B cell (primary cell): ENCODE data around the gene TRMT2A. TPM values are rescaled to one million over a fixed set of nuclear protein-coding genes. Genes with fewer than 3 reads are reported as not detected.

Source experiments
- ATAC-seq: fragments of 200-7000 bp; cut with Tn5 transposase; one replicate; pipeline ENCODE4 v1.10.0; 2021; ENCODE audit warnings: low read depth, mild to moderate bottlenecking, moderate number of reproducible peaks, moderate library complexity
- CTCF ChIA-PET: fragments of 350-600 bp; sonication (Branson Sonifier 250); formaldehyde crosslinking; loops from one replicate; lab custom pipeline; 2021; ENCODE audit warnings: antibody characterized with exemption, inconsistent platforms; lab: Charles Lee
- POLR2A ChIA-PET: fragments of 350-600 bp; sonication (Branson Sonifier 250); formaldehyde crosslinking; loops from one replicate; lab custom pipeline; 2021; ENCODE audit warnings: antibody characterized with exemption; lab: Charles Lee
- DNase-seq: peaks from one replicate; pipeline ENCODE4 v3.0.0; 2013
- H2AFZ ChIP-seq: 2 replicates; pipeline ENCODE4 v1.6.1; 2012; ENCODE audit warnings: mild to moderate bottlenecking, low read depth, low read length; ENCODE audit not compliant: insufficient read depth, poor library complexity, severe bottlenecking
- H3K27ac ChIP-seq, 2 donors: 1 replicate in 1 of 2; 2 replicates in 1 of 2; pipeline ENCODE4 v1.5.1; 2012 to 2013; ENCODE audit warnings: low read length in 2 of 2, mild to moderate bottlenecking in 2 of 2, moderate library complexity in 1 of 2
- H3K27me3 ChIP-seq, 4 experiments: fragments of 200-600 bp in 1 of 4; sonication (generic) in 1 of 4; replicated peaks in 1 of 4; 1 replicate in 2 of 4; 2 replicates in 2 of 4; pipeline versions ENCODE4 v1.6.1 to v1.7.0; 2013 to 2016; ENCODE audit warnings: low read length in 3 of 4, mild to moderate bottlenecking in 2 of 4, mixed read lengths in 1 of 4, moderate library complexity in 1 of 4; ENCODE audit not compliant: insufficient read depth in 4 of 4, control insufficient read depth in 3 of 4; ENCODE audit errors: control extremely low read depth in 1 of 4
- H3K36me3 ChIP-seq, 2 experiments: replicated peaks in 1 of 2; 1 replicate in 1 of 2; 2 replicates in 1 of 2; pipeline versions ENCODE4 v1.6.1 to v1.7.1; 2013; ENCODE audit warnings: low read length in 1 of 2; ENCODE audit not compliant: insufficient read depth in 2 of 2, control insufficient read depth in 1 of 2; ENCODE audit errors: control extremely low read depth in 1 of 2, extremely low read depth in 1 of 2
- H3K4me1 ChIP-seq, 2 donors: fragments of 200-600 bp in 1 of 2; sonication (generic) in 1 of 2; 1 replicate in 1 of 2; 2 replicates in 1 of 2; pipeline versions ENCODE4 v1.5.1 to v1.6.1; 2013 to 2017; ENCODE audit warnings: low read length in 2 of 2; ENCODE audit not compliant: control insufficient read depth in 2 of 2, insufficient read depth in 2 of 2
- H3K4me2 ChIP-seq: replicated peaks from 2 replicates; pipeline ENCODE3; 2012; ENCODE audit warnings: mild to moderate bottlenecking, low read depth, low read length; ENCODE audit not compliant: poor library complexity, severe bottlenecking
- H3K4me3 ChIP-seq, 5 experiments: fragments of 200-600 bp in 1 of 5; sonication (generic) in 1 of 5; 1 replicate in 3 of 5; 2 replicates in 2 of 5; pipeline versions ENCODE4 v1.5.1 to v1.7.0; 2011 to 2016; ENCODE audit warnings: low read length in 4 of 5, mild to moderate bottlenecking in 4 of 5, low read depth in 2 of 5, control low read depth in 1 of 5, moderate library complexity in 1 of 5; ENCODE audit not compliant: insufficient read depth in 1 of 5; ENCODE audit errors: control extremely low read depth in 1 of 5, extremely low read depth in 1 of 5
- H3K79me2 ChIP-seq: fragments of 200-600 bp; sonication (generic); one replicate; pipeline ENCODE4 v1.6.0; 2016; ENCODE audit warnings: low read length; ENCODE audit not compliant: control insufficient read depth, insufficient read depth
- H3K9ac ChIP-seq: fragments of 200-600 bp; sonication (generic); 2 replicates; pipeline ENCODE4 v1.6.1; 2017; ENCODE audit warnings: mild to moderate bottlenecking, low read length, moderate library complexity
- H3K9me3 ChIP-seq, 3 donors: one replicate each; pipeline versions ENCODE4 v1.6.1 to v1.7.1; 2013; ENCODE audit warnings: low read length in 2 of 3; ENCODE audit not compliant: control insufficient read depth in 2 of 3, insufficient read depth in 1 of 3; ENCODE audit errors: control extremely low read depth in 1 of 3
- H4K20me1 ChIP-seq: 2 replicates; pipeline ENCODE4 v1.6.0; 2012; ENCODE audit warnings: mild to moderate bottlenecking, low read length; ENCODE audit not compliant: insufficient read depth, control insufficient read depth, poor library complexity, severe bottlenecking
- H3K27ac Mint-ChIP-seq: one replicate; pipeline ENCODE4 v1.8.0; 2021; ENCODE audit warnings: mixed read lengths
- H3K27me3 Mint-ChIP-seq: one replicate; pipeline ENCODE4 v1.8.0; 2021; ENCODE audit warnings: mixed read lengths
- H3K4me1 Mint-ChIP-seq: one replicate; pipeline ENCODE4 v1.8.0; 2021; ENCODE audit warnings: mixed read lengths
- H3K4me3 Mint-ChIP-seq: one replicate; pipeline ENCODE4 v1.8.0; 2021; ENCODE audit warnings: mixed read lengths
- H3K9me3 Mint-ChIP-seq: one replicate; pipeline ENCODE4 v1.8.0; 2022; ENCODE audit warnings: mixed read lengths; ENCODE audit not compliant: insufficient read depth
- CTCF ChIP-seq: fragments of 200-600 bp; IDR thresholded peaks from one replicate; pipeline ENCODE4 v1.8.0; 2022; ENCODE audit warnings: antibody characterized with exemption, mild to moderate bottlenecking
- EZH2 ChIP-seq: IDR thresholded peaks from 2 replicates; pipeline ENCODE4 v1.6.1; 2012; ENCODE audit warnings: borderline replicate concordance, low read depth, mild to moderate bottlenecking, moderate library complexity, low read length; ENCODE audit not compliant: insufficient read depth, poor library complexity, severe bottlenecking
- WGBS: methylation state at CpG from one replicate; pipeline ENCODE4 v1.1.5; 2013; ENCODE audit warnings: missing lambda C conversion rate; ENCODE audit not compliant: insufficient coverage; 5-methylcytosine and 5-hydroxymethylcytosine counted together
- intact Hi-C: fragments of 100-400 bp; cut with micrococcal nuclease; formaldehyde crosslinking; loops from one replicate; pipeline ENCODE4 v1.10.0; 2022
- polyA plus RNA-seq: library from polyadenylated mRNA; depleted of rRNA; stranded (reverse); fragments of >200 nt; gene quantifications from 2 replicates; pipeline ENCODE4 v1.2.3, GENCODE V29; 2012
- total RNA-seq, 2 donors: library from RNA; stranded (reverse); fragments of 120-200 nt in 1 of 2; gene quantifications; 1 replicate in 1 of 2; 2 replicates in 1 of 2; pipeline versions ENCODE4 v1.2.3 to v1.2.4, GENCODE V29; 2013 to 2022

Gene TRMT2A
- total and polyA plus RNA-seq, 2 donors (not counting 1 experiment from before 2014, with no cell fraction given), result 95.7 to 144 TPM

- H3K4me3 ChIP-seq, result no peak overlapping the region
- POLR2A ChIA-PET, result no interaction called here
Observed at GRCh38 chr22:20136603-20136873, 19.5 kb upstream of the TRMT2A start.

More at GRCh38 chr22:20136603-20136873, 19.5 kb upstream of the TRMT2A start:
- 96% methylated on average over 5 of the region's 5 CpGs for WGBS
- TF ChIP-seq CTCF, result no peak
- no peak for TF ChIP-seq EZH2
- H3K27me3 ChIP-seq, result no peaks in the 10 kb centered on the region
- H4K20me1 ChIP-seq, result peaks cover 72% of the 10 kb centered on the region
- Mint-ChIP-seq H3K9me3 (no peaks in the 10 kb centered on the region), H3K4me3 (peak overlapping the region; percentile 23), H3K27me3 (no peaks in the 10 kb centered on the region), H3K27ac (no peak overlapping the region), H3K4me1 (peaks cover 38% of the 10 kb centered on the region)
- H3K4me2 ChIP-seq, result no peak overlapping the region
- H3K36me3 ChIP-seq, result peaks cover 0 to 7% of the 10 kb centered on the region in 2 experiments
- no peak overlapping the region for H3K27ac ChIP-seq
- intact Hi-C loops, result no loop called here
- ATAC-seq, result no peak
- no peak overlapping the region for H2AFZ ChIP-seq
- peaks cover 49% of the 10 kb centered on the region for H3K79me2 ChIP-seq
- CTCF ChIA-PET, result no interaction called here
- no peak for DNase-seq
- H3K4me1 ChIP-seq, result peaks cover 14 to 45% of the 10 kb centered on the region in 2 donors
- H3K9me3 ChIP-seq, result no peaks in the 10 kb centered on the region
- H3K9ac ChIP-seq, result no peak overlapping the region
